Hematopoietic multipotent progenitor cell treated with erythropoietin and hydrocortisone succinate and interleukin-3 and kit ligand, for 6 days (in vitro differentiated cells): ENCODE measurements around the gene CCDC154.
"Not testable (repeated sequence)": the region's sequence is repeated elsewhere in the genome, so short reads cannot be mapped to it uniquely, and the experiment has no call there.

ENCODE experiments used
- DNase-seq: peaks from one replicate; pipeline ENCODE4 v3.0.0-alpha.2; 2015

The CCDC154 gene

DNA sequence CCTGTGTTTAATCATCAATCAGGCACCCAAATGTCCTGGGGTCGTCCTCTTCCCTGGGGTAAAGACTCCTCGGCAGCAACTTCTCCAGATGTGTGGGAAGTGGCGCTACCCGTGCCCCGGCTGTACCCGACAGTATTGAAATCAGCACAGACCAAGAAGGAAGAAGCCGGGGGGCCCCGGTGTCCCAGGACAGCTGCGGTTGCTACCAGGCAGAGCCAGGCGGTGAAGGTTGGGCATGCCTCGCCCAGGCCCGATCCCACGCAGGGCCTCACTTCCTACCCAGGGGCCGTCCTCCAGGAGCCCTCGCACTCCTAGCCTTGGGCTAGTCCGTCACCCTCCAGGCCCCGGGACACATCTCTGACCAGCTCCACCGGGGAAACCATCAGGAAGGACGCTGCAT, 9.0 kb upstream of the CCDC154 start:
- DNase-seq: no peak

DNA sequence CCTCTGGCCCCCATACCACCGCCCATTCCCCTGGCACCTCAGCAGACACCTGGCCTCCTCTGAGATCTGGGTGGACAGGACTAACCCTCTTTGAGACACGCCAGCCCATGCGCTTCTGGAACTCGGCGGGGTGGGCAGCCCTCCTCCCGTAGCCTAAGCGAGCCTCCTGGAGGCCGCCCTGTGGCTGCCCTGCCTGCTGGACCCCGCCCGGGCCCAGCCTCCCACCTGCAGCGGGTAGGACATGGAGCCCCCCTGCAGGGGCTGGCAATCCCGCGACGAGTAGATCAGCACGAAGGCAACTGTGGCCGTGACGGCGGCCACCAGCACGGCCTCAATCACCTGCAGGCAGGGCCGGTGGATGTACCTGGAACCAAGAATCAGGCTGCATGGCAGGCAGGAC, 8.2 kb upstream of the CCDC154 start:
- DNase-seq: no peak

DNA sequence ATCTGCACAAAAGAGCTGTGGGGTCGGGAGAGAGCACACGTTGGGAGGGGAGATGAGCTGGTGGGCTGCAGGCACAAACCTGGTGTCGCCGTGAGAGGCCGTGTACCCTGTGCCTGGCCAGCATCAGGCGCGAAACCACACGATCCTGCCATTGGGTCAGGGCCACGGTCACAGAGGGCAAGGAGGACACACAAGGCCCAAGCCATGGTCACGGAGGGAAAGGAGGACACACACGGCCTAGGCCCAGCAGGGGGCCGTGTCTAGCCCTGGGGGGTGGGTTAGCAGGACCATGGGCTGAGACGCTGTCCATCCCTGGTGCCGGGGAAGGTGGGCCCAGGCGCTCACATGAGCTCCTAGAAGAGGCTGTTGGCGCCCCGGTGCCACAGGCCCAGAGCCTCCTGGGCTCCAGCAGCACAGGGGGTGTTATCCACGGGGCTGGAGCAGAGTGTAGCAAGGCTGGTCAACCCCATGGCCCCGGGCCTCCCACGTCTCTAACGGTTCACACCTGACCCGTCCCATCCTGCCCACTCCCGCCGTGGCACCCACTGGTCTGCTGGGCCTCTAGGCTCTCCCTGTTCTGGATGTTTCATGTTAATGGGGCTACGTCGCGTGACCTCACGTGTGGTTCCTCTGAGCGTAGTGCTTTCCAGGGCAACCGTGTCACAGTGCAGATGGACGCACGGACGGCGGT, 7.5 kb upstream of the CCDC154 start:
- no peak for DNase-seq

DNA sequence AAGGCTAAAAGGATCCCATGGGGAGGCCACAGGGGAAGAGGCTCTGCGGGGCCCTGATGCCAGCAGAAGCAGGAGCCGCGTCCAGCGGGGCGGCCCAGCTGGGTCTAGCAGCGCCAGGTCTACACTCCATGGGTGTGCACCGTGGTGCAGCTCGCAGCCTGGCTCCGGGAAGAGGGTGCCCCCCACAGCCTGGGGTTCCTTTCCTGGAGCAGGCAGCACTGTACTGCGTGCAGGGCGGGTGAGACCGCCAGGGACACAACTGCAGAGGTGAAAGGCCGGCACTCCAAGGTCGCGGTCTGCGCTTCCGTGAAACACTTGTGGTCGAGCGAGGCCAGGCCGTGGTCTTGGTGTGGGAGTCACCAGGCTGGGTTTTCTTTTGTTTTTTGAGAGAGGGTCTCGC, 6.5 kb upstream of the CCDC154 start:
- no peak for DNase-seq

DNA sequence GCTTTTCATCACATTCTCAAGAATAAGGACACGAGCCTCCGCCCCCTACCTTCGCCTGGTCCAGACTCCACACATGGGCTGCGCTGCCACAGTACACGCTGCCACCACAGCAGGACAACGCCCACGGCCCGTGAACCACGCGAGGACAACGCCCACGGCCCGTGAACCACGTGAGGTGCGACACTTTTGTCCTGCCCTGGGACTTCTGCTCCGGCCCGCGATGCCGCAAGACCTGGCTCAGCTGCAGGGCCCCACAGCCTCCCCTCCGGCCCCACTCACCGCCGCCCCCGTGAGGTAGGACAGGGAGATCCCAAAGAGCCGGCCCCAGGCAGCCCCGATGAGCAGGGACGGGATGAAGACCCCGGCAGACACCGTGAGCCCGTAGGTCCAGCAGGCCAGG, 5.9 kb upstream of the CCDC154 start:
- no peak for DNase-seq

DNA sequence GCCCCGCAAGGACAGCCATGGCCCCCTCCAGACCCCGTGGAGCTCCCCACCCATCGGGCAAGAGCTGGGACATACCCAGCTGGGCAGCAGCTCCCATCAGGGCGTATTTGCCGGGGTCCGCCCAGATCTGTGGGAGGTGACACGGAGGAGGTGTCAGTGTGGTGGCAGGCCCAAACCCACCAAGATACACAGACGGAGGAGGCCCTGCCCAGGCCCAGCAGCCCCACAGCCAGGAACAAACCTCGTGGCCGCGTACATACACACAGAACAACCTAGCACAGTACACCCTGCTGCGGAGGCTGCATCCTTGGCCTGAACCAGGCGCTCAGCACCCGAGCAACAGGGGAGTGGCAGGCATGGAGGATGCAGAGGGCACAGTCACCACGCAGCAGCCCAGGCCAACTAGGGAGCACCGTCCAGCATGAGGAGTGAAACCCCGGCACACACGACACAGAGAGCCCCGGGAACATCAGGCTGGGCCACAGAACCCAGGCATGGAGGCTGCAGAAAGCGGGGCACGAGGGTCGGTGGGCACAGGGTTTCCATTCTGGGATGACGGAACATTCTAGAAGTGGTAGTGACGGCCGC, 4.9 kb upstream of the CCDC154 start:
- no peak for DNase-seq

DNA sequence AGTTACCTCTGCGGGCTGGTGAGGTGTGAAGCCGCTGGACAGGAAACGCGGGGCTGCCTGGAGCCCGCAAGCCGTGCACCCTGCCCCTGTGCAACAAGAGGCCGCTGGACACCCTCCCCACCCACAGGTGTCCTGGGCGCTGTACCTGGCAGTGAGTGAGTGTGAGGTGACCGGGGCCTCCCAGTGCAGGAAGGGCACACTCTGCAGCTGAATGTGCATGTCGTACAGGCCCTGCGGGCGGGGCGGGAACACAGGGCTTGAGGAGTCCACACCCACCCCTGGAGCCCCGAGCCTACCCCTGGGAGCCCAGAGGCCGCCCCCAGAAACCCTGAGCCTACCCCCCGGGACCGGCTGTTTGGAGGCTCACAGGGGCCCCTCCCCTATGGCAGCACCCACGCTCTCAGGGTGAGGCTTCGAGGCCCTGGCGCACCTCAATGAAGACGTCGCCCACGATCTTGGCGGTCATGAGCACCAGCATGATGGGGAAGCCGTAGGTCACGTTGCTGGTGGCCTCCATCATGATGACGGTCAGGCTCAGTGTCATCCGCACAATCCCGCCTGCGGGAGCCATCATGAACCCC, 4.3 kb upstream of the CCDC154 start:
- no peak for DNase-seq

DNA sequence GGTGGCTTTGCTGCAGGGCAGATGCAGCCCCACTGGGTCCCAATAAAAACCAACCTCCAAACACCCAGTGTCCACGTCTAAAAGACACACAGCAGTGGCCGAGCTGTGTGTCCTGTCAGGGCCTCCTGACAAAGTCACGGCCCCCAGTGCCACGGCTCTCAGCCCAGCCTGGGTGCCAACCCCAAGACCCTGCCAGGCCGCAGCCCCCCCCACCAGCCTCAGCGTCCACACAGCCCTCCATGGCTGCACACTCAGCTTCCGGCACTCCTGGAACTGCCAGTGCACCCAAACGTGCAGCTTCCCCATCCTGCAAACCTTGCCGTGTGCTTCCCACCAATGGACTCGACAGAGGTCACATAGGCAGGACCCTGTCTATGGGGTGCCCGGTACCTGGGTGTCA, 3.6 kb upstream of the CCDC154 start:
- DNase-seq: no peak

DNA sequence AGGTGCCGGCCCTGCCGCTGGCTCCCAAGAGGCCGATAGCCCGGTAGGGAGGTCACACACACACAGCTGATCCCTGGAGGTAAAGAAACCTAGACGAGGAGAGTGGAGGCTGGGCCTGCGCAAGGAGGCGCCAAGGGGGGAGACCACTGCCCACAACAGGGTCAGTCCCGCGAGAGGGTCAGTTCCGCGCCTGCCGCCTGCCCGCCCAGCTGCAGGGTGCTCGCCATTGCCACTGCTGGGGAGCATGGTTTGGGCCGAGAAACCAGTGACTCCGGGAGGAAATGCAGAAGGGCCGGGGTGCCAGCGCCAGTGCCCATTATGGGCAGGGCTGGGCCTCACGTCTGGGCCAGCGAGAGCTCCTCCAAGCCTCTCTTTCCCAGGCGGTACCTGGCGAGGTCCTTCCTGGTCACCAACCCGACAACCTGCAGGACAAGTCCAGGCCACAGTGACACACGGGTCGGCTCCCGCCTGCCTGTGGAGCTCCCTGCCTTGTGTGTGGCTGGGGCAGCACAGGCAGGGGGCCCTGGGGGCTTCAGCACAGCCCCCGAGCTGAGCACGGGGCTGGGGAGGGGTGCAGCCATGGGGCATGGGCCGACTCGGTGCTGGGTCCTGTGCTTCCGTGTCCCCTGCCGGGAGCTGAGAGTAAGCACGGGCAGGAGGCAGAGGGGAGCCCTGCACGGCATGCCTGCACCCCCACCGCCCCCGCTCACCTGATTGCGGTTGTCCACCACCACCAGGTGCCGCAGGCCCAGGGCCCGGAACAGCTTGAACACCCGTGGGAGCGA, 2.1 kb upstream of the CCDC154 start:
- DNase-seq: no peak

DNA sequence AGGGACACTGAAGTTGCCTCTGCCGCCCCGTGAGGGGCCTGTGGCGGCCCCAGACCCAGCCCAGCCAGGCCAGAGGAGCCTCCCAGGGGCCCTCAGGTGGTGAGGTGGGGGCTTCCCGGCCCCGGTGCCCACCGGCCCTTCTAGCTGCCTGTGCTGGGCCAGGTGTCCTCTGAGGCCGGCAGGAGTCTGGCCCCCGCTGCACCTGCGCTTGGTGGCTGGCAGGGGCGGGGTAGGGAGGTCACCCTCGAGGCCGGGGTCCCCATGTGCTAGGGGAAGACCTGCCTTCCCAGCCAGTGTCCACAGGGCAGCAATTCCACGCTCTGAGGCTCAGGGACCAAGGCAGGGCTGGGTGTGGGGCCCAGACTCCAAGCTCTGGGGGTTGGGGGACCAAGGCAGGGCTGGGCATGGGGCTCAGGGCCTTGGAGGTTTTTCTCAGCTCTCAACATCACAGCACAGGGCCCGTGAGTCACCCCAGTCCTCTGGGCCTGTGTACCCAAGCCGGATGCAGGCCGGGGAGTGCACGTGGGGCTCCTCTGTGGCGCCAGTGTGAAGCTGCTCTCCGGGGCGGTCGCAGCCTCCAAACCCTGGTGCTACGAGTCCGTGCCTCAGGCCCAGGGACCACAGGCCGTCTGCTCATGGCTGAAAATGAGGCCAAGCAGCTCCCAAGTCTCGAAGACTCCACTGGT, 1.3 kb upstream of the CCDC154 start:
- DNase-seq: no peak

DNA sequence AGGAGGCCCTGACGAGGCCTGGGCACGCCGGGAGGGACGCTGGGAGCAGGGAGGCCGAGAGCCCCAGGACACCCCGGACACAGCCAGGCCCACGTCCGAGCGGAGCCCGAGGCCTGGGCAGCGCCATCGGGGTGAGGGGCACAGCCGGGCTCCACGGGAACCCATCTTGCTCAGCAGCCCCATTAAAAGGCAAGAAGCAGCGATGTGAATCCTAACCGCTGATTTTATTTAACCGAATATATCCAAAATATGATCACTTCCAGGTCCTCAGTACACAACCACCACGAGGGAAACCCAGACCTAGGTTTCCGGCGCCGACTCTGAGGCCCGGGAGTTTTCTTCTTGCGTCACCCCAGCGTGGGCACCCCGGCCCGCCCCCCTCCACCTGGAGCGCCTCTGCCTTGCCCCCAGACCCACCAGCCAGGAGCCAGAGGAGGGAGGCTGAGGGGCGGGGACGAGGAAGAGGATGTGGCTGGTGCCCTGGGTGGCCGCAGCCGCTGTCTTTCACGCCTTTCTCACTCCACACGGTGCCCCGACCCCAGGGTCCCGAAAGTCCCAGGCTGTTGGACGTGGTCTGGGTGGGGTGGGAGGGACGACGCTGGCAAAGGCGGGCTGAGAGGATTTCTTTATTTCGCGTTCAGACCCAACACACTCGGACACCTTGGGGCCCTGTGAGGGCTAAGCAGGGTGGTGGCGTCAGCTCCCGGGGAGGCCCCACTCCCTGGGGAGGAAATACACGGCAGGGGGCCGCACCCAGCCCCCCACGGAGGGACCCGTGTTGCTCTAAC, 568 bp upstream of the CCDC154 start:
- no peak for DNase-seq

DNA sequence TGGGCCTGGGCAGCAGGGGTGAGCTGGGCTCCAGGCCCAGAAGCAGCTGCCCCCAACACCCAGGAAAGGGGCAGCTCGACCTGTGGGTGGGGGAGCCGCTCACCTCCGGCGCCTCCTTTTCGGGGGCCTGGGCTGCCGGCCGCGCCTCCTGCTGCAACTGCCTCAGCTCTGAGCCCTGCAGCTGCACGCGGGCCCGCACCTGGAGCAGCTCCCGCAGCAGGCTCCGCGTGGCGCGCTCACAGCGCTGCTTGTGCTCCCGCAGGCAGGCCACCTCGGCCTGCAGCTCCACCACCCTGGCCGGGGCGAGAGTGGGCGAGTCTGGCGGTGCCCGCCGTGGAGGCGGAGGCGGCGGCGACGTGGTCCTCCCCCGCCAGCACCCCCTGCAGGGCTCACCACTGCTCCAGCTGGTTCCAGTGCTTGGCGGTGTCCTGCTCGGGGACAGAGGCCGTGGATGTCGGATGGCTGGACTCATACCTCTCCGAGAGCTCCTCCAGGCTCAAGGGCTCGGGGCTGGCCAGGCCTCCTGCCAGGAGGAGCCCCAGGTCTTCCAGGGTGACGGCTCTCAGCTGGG, 868 bp downstream of the CCDC154 start:
- no peak for DNase-seq

DNA sequence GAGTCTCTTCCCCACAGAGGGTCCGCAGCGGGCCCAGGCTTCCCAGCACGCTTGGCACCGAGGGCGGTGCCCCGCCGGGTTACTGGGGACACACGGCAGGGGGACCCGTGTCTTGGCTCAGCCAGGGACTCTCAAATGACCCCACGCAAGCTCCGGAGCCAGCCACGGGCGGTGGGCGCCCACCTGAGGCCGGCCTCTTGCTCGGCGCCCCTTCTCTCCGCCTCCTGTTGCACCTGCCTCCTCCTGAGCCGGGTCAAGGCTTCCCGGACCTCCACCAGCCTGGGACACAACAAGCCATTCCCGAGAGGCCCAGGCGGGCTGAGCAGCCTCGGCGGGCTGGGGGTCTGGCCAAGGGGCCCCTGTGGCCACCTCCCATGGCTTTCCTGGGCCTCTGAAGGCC, 1.7 kb downstream of the CCDC154 start:
- DNase-seq: no peak

DNA sequence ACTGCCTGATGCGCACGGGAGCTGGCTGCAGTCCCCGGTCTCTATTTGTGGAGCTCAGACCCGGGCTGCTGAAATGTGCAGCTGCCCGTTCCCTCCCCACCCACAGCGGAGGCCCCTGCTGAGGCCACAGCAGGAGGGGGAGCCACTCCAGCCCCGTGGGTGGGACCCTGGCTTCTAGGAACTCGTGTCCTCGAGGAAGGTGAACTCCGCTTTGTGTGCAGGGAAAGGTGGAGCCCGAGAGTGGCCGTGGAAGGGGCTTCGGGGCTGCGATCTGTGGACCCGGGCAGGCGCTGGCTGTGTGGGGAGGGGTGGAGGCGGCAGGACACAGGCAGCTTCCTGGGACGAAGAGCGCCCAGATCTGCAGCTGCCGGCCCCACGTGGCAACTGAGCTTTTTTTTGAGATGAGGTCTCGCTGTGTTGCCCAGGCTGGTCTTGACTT, 2.9 kb downstream of the CCDC154 start:
- no peak for DNase-seq

DNA sequence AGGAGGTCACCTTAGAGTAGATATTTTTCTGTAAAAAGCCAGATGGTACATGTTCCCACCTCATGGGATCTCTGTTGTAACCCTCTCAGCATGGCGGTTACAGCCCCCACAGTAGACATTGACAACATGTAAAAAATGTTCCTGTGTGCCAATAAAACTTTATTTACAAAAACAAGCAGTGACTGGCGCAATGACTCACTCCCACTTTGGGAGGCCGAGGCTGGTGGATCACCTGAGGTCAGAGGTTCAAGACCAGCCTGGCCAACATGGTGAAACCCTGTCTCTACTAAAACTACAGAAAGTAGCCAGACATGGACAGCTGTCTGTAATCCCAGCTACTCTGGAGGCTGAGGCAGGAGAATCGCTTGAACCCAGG, 4.7 kb downstream of the CCDC154 start:
- DNase-seq: not testable (repeated sequence)

DNA sequence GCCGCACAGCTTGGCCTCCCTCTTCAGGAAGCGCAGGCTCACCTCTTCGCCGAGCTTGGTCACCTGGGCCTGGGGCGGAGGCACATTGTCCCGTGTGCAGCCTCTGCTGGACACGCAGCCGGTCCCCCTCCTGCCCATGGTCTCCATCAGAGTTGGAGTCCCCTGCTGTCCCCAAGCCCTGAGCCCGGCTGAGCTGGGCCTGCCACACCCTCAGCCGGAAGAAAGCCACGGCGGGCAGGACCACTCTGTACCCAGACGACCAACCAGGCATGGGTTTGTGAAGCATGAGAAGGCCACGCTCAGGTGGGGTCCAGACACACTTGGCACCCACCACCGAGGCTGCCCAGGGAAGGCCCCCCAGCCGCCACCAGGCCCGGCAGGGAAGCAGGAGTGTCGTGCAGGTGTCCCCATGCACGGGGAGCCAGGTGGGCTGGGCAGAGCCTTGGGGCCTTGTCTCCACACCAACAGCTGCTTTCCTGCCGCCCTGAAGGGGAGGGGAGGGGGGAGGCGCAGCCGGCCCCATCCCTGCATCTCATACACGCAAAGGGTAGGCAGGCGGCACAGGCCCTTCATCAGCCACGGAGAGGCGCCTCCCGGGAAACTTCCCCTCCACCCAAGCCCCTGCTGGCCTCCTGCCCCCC, 5.2 kb downstream of the CCDC154 start:
- DNase-seq: no peak

DNA sequence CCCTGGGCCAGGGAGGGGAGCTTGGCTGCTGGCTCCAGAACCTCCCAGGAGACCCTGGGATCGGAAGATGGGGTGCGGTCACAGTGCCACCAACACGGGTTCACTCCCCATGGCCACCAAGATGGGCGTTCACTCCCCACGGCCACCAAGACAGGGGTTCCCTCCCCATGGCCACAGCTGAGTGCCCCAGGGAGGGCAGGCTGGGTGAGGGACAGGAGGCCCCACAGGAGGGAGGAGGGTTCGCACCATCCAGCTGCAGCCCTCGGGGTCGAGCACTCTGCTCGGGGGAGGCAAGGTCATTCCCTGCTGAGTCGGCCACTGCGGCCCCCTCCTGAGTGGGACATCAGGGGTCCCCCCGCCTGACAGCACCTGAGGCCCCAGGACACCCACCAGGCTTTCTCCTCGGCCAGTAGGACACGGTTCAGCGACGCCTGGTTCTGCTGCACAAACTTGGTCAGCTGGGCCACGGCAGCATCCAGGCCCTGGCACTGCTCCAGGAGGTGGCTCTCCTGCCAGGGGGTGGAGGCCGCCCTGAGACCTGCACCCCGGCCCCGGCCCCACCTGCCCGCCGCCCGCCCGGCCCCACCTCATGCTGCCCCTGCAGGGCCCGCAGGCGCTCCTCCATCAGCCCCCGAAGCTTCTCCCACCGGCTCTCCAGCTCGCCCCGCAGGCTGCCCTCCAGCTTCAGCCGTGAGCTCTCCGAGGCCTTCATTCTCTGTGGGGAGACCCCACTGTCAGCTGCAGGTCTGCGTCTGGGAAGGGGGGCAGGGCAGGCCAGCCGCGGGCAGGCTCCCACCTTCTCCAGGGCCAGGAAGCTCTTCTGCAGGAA, 5.9 kb downstream of the CCDC154 start:
- no peak for DNase-seq

DNA sequence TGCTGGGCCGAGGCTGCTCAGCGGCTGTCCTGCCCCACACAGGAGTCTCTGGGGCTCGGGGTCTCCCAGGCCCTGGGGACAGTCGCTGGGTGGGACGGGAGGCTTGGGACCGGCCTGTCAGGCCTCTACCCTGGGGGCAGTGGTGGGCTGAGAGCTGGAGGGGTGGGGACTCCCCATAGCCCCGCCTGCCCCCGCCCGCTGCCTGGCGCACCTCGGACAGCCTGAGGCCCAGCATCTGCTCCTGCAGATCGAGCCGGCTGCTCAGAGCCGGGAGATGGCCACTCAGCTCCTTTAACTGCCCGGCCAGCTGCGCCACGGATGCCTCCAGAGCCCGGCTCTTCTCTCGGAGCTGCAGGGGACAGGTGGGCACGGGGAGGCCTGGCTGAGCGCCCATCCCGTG, 6.8 kb downstream of the CCDC154 start:
- DNase-seq: no peak

DNA sequence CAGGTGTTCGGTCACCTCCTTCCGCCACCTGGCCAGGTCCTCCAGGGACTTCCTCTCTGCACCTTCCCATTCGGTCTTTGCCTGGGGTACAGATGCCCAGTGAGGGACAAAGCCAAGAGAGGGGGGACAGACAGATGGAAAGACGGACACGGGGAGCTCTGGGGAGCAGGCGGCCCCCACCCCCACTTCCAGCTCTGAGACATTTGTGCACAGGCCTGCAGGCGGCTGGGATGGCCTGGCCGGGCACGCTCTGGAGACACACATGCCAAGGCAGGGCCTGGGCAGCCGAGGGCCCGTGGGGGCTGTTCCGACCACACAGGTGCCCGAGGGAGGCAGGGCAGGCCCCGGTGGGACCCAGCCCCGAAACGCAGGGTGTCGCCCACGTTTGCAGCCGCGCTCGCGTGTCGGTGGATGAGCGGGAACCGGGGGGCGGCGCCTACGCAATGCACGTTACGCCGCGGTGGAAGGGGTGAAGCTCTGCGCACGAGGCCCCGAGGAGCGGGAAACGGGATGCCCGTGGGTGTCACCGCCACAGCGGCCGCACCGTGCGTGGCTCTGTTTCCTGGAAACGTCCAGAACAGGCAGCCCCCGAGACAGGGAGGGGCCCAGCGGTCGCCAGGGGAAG, 7.5 kb downstream of the CCDC154 start:
- no peak for DNase-seq
